Activated CD4-positive, alpha-beta T cell treated with anti-CD3 and anti-CD28 coated beads, Interleukin-2, Interleukin-4, amounts not matched to agents 100 ng/mL and 50 ng/mL, durations not matched to agents 16 hours and 8 hours (primary cell): Measurements from ENCODE around the gene SLC43A2.
A peak's percentile ranks its signal among the peaks of the same experiment; 100 is the strongest.
"Not testable (repeated sequence)": the region's sequence is repeated elsewhere in the genome, so short reads cannot be mapped to it uniquely, and the experiment has no call there.

Experiments
- DNase-seq: peaks from one replicate; pipeline ENCODE4 v3.0.0-alpha.2; 2020; ENCODE audit warnings: low spot score

The SLC43A2 gene

GRCh38 chr17:1627982-1628855, at the start of gene SLC43A2:
SLC43A2 (minus strand) TSS chr17:1628834; CDS start chr17:1627874, 960 bp downstream.
- peak; percentile 75 for DNase-seq

DNA sequence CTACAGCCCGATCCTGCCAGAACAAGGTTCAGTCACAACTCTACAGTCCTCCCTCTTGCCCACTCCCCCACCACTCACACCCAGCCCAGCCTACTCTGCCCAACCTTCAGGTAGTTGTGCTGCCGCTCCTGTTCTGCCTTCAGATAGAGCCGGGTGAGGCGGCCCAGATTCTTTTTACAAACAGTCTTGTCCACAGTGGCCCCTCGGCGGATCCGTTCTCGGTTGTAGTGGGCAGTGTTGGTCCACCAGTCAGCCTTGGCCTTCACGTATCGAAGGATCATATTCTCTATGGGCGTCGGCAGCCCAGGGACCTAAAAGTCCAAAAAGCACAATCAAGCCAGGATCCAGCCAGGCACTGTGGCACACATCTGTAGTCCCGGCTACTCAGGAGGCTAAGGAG, 47.8 kb upstream of the SLC43A2 start:
- no peak for DNase-seq

- peak; percentile 19 for DNase-seq
Measured at GRCh38 chr17:1673041-1673785, 44.6 kb upstream of the SLC43A2 start.

DNA sequence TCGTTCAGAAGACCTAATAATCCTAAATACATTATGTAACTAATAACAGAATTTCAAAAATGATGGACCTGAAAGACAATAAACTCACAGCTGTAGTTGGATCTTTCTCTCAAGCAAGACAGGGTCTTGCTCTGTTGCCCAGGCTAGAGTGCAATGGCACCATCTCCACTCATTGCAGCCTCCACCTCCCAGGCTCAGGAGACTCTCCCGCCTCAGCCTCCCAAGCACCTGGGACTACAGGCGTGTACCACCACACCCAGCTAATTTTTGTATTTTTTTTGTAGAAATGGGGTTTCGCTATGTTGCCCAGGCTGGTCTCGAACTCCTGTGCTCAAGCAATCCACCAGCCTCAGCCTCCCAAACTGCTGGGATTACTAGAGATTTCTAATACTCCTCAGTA, 35.3 kb upstream of the SLC43A2 start:
- DNase-seq, result not testable (repeated sequence)

DNA sequence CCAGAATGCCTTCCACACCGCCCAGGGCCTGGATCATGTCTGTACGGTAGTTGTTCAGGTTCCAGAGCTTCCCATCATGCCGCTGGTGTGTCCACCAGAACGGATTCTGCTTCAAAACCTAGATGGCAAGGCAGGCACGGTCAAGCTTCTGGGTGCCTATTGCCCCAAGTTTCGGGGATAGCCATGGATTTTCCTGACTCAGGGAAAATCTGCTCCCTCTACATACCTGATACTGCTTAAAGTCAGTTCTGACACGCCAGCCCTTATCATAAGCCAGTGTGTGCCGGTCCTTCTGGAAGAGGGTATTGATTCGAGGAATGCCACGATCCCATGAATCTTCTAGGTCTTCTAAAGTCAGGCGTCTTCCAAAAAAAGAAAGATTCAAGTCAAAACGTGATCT, 32.4 kb upstream of the SLC43A2 start:
- no peak for DNase-seq

DNA sequence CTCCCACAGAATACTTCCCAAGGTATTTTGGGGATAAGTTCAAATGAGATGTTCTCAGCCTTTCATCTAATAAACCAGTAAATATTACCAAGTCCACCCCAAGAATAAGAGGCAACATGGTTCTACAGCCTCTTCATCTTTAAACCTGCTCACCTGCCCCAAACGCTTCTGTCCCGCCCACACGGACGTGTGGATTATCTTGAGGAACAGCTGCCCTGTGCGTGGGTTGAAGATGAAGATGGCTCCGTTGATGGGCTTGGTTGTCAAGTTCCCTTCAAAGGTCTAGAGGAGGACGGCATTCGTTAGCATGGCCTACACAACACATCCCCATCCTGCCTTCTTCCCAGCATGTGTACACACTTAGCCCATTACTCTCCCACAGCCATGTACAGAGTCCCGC, 29.5 kb upstream of the SLC43A2 start:
- DNase-seq, result no peak

- no peak for DNase-seq
Measured at GRCh38 chr17:1653735-1654134, 25.1 kb upstream of the SLC43A2 start.

GRCh38 chr17:1652794-1653193, 24.2 kb upstream of the SLC43A2 start:
- DNase-seq, result not testable (repeated sequence)

DNA sequence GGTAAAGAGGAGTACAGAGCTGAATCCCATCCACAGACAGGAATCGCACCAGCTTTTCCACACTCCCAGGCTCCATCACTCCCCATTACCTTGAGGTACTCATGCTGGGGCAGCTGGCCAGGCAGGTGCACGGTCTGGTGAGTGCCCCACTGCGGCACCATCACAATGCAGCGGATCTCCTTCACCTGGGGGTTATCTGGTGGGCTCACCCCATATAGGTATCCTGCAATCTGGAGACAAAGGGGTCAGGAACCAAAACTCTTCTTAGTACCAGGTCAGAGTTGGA, 22.9 kb upstream of the SLC43A2 start:
- no peak for DNase-seq

- no peak for DNase-seq
Measured at GRCh38 chr17:1650731-1651558, 22.3 kb upstream of the SLC43A2 start.

DNA sequence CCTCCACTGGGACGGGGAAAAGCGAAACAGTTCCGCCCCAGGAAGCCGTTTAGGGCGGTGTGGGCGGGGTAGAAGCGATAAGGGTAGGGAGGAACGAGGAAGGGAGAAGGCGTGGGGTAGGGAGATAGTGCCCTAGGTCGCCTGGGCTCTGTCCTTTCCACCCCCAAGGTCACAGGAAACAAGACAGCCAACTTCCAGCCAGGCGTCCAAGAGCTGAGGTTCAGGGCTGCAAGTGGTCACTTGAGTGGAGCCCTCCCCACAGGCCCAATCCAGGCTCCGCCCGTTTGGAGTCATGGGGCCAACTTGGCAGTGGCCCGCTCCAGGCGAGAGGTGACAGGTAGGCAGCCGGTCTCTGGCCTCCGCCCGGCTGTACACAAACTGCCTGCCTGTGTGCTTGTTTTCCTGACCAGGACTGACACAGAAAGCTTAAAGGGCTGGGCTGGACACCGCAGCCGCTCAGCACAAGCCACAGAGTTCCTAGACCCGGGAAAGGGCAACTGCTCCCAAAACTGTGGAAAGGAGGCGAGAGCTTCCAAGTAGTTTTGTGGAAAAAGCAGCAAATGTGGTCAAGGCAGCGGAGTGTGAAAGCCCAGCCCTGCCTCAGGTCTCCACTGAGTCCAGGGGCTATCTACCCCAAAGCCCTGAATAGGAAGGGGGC, 21.3 kb upstream of the SLC43A2 start, which contains the start of gene RILP:
RILP (minus strand) TSS at position 23 of the 658 bp plus-strand sequence. CDS start 62 bp downstream, outside the sequence.
- peak; percentile 28 for DNase-seq

- peak; percentile 95 for DNase-seq
Measured at GRCh38 chr17:1648963-1649843, 20.6 kb upstream of the SLC43A2 start.

DNA sequence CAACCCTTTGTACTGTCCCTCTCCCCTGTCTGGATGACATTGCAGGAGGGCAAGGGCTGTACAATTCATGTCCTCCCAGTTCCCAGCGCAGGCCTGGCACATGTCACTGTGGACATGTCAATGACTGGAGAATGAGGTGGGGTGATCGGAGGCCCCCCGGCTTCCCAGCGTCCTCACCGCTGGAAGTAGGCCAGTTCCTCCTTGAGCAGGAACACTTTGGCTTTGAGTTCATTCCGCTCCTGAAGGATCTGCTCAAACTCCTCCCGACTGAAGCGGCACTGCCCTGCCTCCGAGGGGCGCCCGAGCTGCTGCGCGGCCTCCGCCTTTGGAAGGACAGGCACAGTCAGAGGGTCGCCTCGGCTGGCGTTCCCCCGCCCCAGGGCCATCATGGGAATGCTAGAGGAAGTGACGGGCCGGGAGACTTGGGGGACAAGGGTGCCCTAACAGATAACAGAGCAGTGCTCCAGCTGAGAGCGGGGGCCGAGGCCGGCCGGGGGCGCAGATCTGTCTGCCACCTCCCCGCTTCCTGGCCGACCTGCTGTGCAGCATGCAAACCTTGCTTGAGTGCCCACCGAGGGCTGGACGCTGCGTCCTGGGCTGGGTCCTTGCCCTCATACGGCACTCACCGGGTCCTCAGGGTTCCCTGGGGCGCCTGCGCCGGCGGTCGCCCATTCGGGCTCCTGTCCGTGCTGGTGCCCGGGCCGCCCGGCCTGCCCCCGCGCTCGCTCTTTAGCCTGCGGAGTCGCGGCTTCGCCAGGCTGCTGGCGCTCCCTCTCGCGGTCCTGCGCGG, 19.7 kb upstream of the SLC43A2 start:
- DNase-seq, result no peak

GRCh38 chr17:1647802-1648171, 19.2 kb upstream of the SLC43A2 start:
- no peak for DNase-seq

GRCh38 chr17:1646199-1646875, 17.7 kb upstream of the SLC43A2 start:
- no peak for DNase-seq

DNA sequence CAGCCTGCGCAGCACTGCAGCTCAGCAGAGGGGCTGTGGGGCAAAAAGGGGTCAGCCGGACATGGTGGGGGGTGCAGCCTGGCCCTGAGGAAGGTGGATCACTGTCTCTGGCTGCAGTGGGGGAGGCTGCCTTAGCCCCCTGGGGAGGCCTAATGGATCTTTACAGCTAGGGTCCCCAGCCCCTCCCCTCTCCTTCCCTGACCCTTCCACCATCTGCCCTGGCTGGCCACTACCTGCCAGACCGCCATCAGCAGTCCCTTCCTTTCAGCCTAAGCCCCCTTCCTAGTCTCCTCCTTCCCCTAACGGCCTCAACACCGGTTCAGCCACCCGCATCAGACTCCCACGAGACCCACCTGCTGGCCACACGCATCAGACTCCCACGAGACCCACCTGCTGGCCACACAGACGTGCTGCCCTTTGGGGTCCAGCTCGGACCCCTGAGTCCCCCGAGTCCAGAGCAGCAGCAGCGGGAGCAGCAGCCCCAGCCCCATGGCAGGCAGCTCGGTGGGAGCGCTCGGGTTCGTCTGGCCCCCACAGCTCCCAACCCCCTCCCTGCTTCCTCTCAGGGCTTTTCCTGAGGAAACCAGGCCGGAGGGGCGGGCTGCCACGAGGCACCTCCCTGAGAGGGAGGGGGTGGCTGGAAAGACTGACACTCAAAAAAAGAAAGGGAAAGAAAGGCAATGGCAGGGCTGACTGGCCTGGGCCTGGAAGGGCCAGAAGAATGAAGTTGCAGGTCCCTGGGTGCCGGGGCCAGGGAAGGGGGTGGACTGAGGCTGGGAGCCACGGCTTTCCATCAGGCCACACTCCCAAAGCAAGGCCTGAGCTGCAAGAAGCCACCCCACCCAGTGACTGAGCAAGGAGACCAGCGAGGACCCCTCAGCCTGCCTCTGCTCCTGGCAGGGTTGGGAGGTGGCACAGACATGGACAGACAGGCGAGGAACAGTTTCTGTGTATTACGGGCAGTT, 16.9 kb upstream of the SLC43A2 start, which contains the start of gene SCARF1:
SCARF1 (minus strand) TSS at position 526 of the 965 bp plus-strand sequence; CDS start at position 491, 35 bp downstream.
- no peak for DNase-seq

DNA sequence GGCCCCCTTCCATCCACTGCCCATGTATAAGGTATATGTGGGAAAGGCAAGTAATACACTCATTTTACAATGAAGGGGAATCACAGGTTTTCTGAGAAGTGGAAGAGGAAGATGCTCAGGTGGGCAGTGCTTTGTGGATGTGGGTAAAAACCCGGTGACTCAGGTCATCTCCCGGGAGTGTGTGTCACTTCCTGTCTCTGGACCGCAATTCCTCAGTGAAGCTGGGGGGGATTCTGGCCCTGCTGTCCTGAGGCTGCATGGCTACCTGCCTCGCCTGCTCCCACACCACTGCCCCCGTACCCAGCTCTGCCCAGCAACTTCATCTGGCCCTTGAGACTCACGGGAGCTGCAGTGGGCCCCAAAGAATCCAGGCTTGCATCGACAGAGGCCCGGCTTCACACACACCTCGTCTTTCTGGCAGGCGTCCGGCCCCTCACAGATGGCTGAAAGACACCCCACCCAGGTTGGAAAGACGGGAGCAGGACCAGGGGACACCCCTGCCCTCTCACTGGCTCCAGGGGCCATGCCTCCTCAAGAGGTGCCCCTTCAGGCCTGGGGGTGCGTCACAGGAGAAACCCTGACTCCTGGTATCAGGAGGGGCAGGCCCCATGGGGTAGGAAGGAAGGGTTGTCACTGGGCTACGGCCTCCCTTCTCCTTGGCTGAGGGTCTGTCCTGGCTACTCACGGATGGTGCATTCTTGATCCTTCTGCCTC, 16.0 kb upstream of the SLC43A2 start:
- DNase-seq, result peak; percentile 54
